ENCODE results near the gene TCF23.
"Not testable (repeated sequence)": the region's sequence is repeated elsewhere in the genome, so short reads cannot be mapped to it uniquely, and the experiment has no call there.

Gene TCF23

DNA sequence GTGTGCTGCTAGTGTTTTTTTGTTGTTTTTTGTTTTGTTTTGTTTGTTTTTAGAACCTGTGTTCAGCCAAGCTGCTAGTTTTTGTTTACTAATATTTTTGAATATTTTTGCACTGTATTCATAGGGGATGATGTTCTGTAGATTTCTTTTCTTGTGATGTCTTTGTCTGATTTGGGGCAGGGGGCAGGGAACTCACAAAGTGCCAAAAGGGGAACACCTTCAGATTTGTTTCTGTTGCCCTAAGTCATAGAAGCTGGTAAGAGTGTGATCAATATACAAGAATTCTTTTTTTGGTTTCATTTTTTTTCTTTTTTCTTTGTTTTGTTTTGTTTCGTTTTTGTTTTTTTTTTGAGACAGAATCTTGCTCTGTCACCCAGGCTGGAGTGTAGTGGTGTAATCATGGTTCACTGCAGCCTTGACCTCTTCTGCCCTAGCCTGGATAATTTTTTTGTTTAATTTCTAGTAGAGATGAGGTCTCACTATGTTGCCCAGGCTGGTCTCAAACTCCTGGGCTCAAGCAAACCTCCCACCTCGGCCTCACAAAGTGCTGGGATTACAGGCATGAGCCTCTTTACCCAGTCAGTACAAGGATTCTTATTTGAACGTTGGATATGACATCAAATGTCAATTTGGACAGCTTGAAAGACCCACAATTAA is 30.7 kb downstream of the TCF23 start:
- no peak for TF ChIP-seq ZNF274 (IDR thresholded peaks at IDR 0.05; ENCODE audit: low read depth, low read length)
- no peak overlapping the region for H3K4me3 ChIP-seq (ENCODE audit: low read length)

DNA sequence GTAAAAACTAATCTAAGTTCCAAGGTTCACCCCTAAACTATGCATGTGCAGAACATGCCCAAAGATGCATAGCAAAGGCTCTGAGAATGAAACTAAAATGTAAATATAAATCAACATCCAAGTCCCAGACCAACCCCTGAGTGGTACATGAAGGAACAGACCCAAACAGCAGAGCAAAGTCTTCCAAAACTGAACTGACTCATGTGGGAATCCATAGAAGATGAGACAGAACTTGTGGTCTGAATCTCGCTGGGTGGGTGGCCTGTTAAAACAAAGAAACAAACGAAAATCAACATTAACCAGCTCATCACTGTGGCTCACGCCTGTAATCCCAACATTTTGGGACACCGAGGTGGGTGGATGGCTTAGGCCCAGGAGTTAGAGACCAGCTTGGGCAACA is 33.5 kb downstream of the TCF23 start:
- no peak overlapping the region for H3K4me3 ChIP-seq (ENCODE audit: low read length)
- no peak for TF ChIP-seq ZNF274 (IDR thresholded peaks at IDR 0.05; ENCODE audit: low read depth, low read length)

DNA sequence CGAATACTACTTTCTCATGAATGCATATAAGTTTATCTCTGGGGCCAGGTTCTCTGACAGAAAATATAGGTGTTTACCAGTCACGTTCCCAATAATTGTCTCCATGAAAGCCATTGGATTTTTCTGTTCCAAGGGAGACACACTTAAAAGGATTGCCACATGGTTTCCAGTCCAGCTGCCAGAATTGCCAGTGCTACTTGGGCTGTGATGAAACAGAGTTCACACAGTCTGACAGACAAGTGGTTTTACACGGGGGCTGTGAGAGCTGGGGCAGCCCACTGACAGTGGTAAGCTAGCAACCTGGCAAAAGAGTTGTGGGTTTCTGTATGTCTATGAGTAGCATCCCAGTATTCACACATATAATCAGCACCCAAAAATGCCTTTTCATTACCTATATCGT is 35.3 kb downstream of the TCF23 start:
- H3K4me3 ChIP-seq (ENCODE audit: low read length) = no peak overlapping the region
- TF ChIP-seq ZNF274 (IDR thresholded peaks at IDR 0.05; ENCODE audit: low read depth, low read length) = no peak

- no peak for TF ChIP-seq ZNF274 (IDR thresholded peaks at IDR 0.05; ENCODE audit: low read depth, low read length)
- H3K4me3 ChIP-seq (ENCODE audit: low read length) = no peak overlapping the region
Measured at GRCh38 chr2:27185331-27186026, 36.7 kb downstream of the TCF23 start.

- no peak overlapping the region for H3K4me3 ChIP-seq (ENCODE audit: low read length)
- no peak for TF ChIP-seq ZNF274 (IDR thresholded peaks at IDR 0.05; ENCODE audit: low read depth, low read length)
Measured at GRCh38 chr2:27186613-27187345, 38.0 kb downstream of the TCF23 start.

DNA sequence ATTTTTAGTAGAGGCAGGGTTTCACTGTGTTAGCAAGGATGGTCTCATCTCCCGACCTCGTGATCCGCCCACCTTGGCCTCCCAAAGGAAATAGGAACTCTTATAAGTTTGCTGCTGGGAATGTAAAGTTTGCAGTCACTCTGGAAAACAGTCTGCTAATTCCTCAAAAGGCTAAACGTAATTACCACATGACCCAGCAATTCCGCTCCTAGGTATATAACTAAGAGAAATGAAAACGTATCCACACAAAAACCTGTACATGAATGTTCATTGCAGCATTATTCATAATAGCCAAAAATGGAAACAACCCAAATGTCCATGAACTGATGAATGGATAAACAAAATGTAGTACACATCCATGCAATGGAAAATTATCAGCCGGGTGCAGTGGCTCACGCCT is 41.2 kb downstream of the TCF23 start:
- TF ChIP-seq ZNF274 (IDR thresholded peaks at IDR 0.05; ENCODE audit: low read depth, low read length) = no peak
- no peak overlapping the region for H3K4me3 ChIP-seq (ENCODE audit: low read length)

DNA sequence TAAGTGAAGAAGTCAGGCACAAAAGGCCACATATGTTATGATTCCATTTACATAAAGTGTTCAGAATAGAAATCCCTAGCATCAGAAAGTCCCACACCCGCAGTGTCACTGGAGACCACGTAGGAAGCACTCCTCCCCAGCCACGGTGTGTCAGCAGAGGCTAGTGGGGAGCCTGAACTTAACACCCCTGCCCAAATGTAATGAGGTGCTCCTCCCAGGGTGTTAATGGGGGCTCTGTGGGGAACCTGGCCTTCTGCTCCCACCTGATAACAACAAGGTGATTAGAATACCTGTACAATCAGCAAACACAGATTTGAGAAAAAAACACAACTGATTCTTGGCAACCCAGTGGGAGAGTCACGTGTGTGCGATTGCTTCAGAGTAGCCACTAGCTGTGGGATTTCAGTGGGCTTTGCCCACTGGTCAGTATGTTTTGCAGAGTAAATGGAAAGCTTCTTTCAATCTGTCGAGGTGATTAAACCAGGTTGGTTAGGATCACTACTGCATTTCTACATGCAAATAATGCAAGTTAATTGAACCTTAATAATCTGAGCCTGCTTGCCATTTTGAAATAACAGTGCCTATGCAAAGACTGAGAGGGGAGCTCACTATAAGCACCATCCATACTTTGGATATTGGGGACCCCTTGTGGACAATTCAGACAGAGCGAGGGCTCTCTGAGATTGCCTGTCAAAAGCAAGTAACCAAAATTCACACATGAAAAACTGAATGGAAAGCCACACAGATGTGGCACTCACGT is 42.4 kb downstream of the TCF23 start:
- H3K4me3 ChIP-seq (ENCODE audit: low read length) = no peak overlapping the region
- no peak for TF ChIP-seq ZNF274 (IDR thresholded peaks at IDR 0.05; ENCODE audit: low read depth, low read length)

GRCh38 chr2:27194538-27195354 is 45.9 kb downstream of the TCF23 start:
- H3K4me3 ChIP-seq (ENCODE audit: low read length) = no peak overlapping the region
- no peak for TF ChIP-seq ZNF274 (IDR thresholded peaks at IDR 0.05; ENCODE audit: low read depth, low read length)

DNA sequence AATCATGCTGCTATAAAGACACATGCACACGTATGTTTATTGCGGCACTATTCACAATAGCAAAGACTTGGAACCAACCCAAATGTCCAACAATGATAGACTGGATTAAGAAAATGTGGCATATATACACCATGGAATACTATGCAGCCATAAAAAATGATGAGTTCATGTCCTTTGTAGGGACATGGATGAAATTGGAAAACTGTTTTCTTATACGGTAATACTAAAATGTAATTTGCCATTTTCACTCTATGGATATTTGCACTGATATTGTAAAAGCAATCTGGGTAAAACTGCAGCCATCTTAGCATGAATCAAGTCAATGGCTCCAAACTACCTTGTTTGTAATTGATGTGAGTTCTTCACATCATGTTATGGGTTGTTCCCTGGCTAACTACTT is 47.0 kb downstream of the TCF23 start:
- H3K4me3 ChIP-seq (ENCODE audit: low read length) = not testable (repeated sequence)

DNA sequence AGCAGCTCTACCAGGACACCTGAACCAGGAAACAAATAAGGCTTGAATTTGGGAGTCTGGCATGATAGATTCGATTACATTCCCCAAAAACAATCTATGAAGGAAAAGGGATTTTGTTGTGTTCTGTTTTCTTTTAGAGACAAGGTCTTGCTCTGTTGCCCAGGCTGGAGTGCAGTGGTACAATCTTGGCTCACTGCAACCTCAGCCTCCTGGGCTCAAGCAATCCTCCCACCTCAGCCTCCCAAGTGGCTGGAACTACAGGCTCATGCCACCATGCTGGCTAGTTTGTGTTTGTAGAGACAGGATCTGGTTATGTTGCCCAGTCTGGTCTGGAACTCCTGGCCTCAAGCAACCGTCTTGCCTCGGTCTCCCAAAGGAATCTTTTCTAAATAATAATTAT is 49.3 kb downstream of the TCF23 start:
- H3K4me3 ChIP-seq (ENCODE audit: low read length) = not testable (repeated sequence)

DNA sequence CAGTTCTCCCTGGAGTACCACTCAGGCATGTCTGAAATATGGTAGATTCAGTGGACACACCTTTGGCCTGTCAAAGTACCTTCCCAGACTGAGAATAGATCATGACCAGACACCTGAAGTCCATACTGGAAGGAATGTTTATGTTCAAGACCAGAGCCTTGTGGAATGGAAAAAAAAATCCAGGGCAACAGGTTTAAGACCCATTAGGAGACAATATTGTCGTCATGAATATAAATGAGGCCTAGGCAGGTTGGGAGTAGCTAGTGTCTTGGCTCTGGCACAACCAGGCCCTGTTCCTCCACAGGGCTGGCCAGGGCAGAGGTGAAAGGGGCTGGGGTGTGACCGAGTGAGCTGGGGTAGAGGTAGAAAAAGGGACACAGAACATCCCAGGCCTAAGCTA is 49.8 kb downstream of the TCF23 start:
- no peak for TF ChIP-seq ZNF274 (IDR thresholded peaks at IDR 0.05; ENCODE audit: low read depth, low read length)

GRCh38 chr2:27199241-27199640 is 50.4 kb downstream of the TCF23 start:
- no peak for TF ChIP-seq ZNF274 (IDR thresholded peaks at IDR 0.05; ENCODE audit: low read depth, low read length)

More for the DNA sequence above, 49.8 kb downstream of the TCF23 start:
- H3K4me3 ChIP-seq (ENCODE audit: low read length) = no peak overlapping the region

GRCh38 chr2:27201675-27202074 is 52.9 kb downstream of the TCF23 start:
- TF ChIP-seq ZNF274 (IDR thresholded peaks at IDR 0.05; ENCODE audit: low read depth, low read length) = no peak
- H3K4me3 ChIP-seq (ENCODE audit: low read length) = no peak overlapping the region

More at GRCh38 chr2:27199241-27199640, 50.4 kb downstream of the TCF23 start:
- H3K4me3 ChIP-seq (ENCODE audit: low read length) = no peak overlapping the region

DNA sequence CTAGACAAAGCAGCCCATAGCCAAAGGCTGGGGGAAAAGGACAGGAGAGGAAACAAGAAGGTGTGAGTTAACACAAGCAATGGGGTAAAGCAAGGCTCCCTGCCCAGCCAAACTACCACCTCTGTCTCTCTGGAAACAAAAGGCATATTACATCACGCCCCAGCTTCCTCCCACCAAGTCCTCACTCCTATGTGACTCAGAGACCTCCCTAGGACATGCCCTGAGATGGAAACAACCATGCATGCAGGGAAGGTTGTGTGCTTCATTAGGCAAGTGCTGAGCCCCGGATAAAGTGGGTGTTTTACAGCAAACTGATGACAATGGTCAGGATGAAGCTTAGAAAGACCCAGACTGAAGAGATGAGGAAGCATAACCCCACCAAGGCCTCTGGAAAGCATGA is 54.0 kb downstream of the TCF23 start:
- TF ChIP-seq ZNF274 (IDR thresholded peaks at IDR 0.05; ENCODE audit: low read depth, low read length) = no peak
- no peak overlapping the region for H3K4me3 ChIP-seq (ENCODE audit: low read length)
